Measurements from ENCODE around the gene ZNF619.
"Not testable (repeated sequence)": the region's sequence is repeated elsewhere in the genome, so short reads cannot be mapped to it uniquely, and the experiment has no call there.

The ZNF619 gene

GRCh38 chr3:40476478-40477470 is at the start of gene ZNF619:
Gene ZNF619, plus strand, starts transcription at chr3:40477122. Its CDS starts 858 bp downstream, at chr3:40477980.
- DNase-seq (ENCODE audit: low read depth), result peak; percentile 61

- no peak for DNase-seq (ENCODE audit: low read depth)
Measured at GRCh38 chr3:40432793-40433192, 44.1 kb upstream of the ZNF619 start.

GRCh38 chr3:40437889-40438288 is 39.0 kb upstream of the ZNF619 start:
- DNase-seq (ENCODE audit: low read depth), result no peak

- no peak for DNase-seq (ENCODE audit: low read depth)
Measured at GRCh38 chr3:40445062-40445461, 31.9 kb upstream of the ZNF619 start.

GRCh38 chr3:40445880-40446279 is 31.0 kb upstream of the ZNF619 start:
- no peak for DNase-seq (ENCODE audit: low read depth)

- no peak for DNase-seq (ENCODE audit: low read depth)
Measured at GRCh38 chr3:40450438-40450837, 26.5 kb upstream of the ZNF619 start.

GRCh38 chr3:40451551-40451950 is 25.4 kb upstream of the ZNF619 start:
- DNase-seq (ENCODE audit: low read depth), result no peak

- no peak for DNase-seq (ENCODE audit: low read depth)
Measured at GRCh38 chr3:40452057-40452456, 24.9 kb upstream of the ZNF619 start.

- no peak for DNase-seq (ENCODE audit: low read depth)
Measured at GRCh38 chr3:40452562-40452875, 24.4 kb upstream of the ZNF619 start.

GRCh38 chr3:40452876-40453730 is 23.8 kb upstream of the ZNF619 start:
- peak; percentile 98 for DNase-seq (ENCODE audit: low read depth)

GRCh38 chr3:40453933-40454332 is 23.0 kb upstream of the ZNF619 start:
- DNase-seq (ENCODE audit: low read depth), result no peak

GRCh38 chr3:40455328-40455727 is 21.6 kb upstream of the ZNF619 start:
- DNase-seq (ENCODE audit: low read depth), result no peak

- DNase-seq (ENCODE audit: low read depth), result no peak
Measured at GRCh38 chr3:40456279-40456939, 20.5 kb upstream of the ZNF619 start.

GRCh38 chr3:40456940-40457823 is 19.7 kb upstream of the ZNF619 start, which contains the start of gene RPL14:
Gene RPL14, plus strand, starts transcription at chr3:40457339. Its CDS starts 133 bp downstream, at chr3:40457472.
- peak; percentile 94 for DNase-seq (ENCODE audit: low read depth)

GRCh38 chr3:40458473-40458872 is 18.4 kb upstream of the ZNF619 start:
- DNase-seq (ENCODE audit: low read depth), result no peak

- DNase-seq (ENCODE audit: low read depth), result not testable (repeated sequence)
Measured at GRCh38 chr3:40460481-40460880, 16.4 kb upstream of the ZNF619 start.

- no peak for DNase-seq (ENCODE audit: low read depth)
Measured at GRCh38 chr3:40461161-40461560, 15.8 kb upstream of the ZNF619 start.

- not testable (repeated sequence) for DNase-seq (ENCODE audit: low read depth)
Measured at GRCh38 chr3:40462838-40463237, 14.1 kb upstream of the ZNF619 start.

- no peak for DNase-seq (ENCODE audit: low read depth)
Measured at GRCh38 chr3:40463579-40463978, 13.3 kb upstream of the ZNF619 start.

- DNase-seq (ENCODE audit: low read depth), result no peak
Measured at GRCh38 chr3:40464339-40465110, 12.4 kb upstream of the ZNF619 start.

GRCh38 chr3:40465111-40465407 is 11.9 kb upstream of the ZNF619 start:
- DNase-seq (ENCODE audit: low read depth), result no peak
